Cortex of kidney (tissue), 1 donor: ENCODE results near the gene GPR160.
"Not testable (repeated sequence)": the region's sequence is repeated elsewhere in the genome, so short reads cannot be mapped to it uniquely, and the experiment has no call there.

Experiments used
- DNase-seq: peaks from one replicate; lab custom pipeline; 2025; lab: John Stamatoyannopoulos, UW

Gene GPR160

GRCh38 chr3:170037463-170038433 lies at the start of gene GPR160:
TSS of gene GPR160 (plus strand) at chr3:170037995. CDS start at chr3:170083973, 45,978 bp downstream.
- DNase-seq: no peak

DNA sequence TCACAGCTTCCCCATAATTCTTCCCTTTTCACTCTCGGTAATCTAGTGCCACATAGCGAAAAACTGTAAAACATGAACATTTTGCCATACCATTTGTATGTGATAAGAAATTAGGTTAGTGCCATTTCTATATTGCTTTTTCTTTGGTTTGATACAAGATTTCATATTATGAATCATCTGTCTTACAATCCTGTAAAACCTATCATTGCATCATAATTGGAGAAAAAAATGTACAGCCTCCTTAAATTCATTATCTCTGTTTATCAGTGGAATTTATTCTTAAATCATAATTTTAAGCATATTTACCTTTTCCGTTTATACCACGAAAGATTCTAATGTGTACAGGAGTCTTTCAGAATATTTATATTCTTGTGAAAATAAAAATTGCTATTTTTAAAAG lies 47.4 kb upstream of the GPR160 start:
- no peak for DNase-seq

DNA sequence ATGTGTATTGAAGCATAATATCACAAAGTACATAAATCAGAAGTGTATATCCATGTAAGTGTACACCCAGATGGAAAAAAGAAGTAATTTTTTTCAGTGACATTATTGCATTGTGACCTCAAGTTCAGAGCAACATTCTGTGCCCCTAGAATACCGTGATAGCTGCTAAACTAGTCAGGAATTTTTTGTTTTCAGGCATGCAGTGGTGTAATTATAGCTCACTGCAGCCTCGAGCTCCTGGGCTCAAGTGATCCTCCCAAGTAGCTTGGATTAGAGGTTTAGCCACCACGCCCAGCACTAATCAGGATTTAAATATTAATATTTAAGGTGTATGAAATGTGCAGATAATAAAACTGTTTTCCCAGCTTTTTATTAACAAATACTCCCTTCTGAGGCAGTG lies 45.6 kb upstream of the GPR160 start:
- no peak for DNase-seq

DNA sequence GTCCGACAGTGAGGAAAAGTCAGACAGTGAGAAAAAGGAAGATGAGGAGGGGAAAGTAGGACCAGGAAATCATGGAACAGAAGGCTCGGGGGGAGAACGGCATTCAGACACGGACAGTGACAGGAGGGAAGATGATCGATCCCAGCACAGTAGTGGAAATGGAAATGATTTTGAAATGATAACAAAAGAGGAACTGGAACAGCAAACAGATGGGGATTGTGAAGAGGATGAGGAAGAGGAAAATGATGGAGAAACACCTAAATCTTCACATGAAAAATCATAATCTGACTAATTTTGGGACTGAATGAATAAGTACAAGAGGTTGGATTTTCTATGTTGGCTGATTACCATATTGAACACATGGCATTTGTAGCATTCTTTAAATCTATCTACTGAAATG lies 45.0 kb upstream of the GPR160 start:
- DNase-seq: no peak

DNA sequence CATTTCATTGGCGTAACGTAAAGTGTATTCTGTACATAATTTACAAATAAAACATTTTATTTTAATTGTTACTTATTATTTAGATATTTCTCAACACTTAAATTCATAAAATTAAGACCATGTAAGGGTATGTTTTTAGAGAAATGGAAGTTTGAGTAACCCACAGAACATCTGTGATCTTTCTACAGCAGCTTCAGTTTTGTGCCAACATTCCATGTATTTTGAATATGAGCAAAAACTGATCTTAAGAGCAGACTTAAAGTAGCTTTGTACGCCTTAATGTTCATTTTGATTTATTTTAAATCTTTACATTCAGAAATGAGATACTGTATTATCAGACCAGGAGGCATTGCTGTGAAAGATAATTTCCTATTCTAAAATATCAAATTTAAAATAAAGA lies 44.0 kb upstream of the GPR160 start:
- no peak for DNase-seq

GRCh38 chr3:169996063-169996462 lies 41.7 kb upstream of the GPR160 start:
- DNase-seq: no peak

GRCh38 chr3:169998668-169999131 lies 39.1 kb upstream of the GPR160 start:
- DNase-seq: no peak

DNA sequence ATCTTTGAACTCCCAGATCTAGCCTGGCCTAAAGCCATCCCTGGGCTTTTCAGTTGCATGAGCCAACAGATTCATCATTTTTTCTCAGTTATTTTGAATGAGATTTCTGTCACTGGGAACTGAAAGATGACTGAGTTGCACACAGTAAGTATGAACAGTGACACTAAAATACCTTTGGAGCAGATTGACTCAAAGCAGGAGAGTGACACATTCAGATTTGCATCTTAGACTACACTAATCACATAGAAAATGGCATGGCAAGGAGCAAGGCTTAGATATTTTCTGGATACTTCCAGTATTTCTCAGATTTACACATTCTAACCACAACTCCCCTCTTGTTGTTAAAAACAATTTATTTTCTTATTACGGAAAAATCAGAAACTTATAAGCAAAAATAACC lies 38.4 kb upstream of the GPR160 start:
- DNase-seq: no peak

- no peak for DNase-seq
Observed at GRCh38 chr3:170000051-170000450, 37.7 kb upstream of the GPR160 start.

GRCh38 chr3:170002231-170002630 lies 35.6 kb upstream of the GPR160 start:
- no peak for DNase-seq

DNA sequence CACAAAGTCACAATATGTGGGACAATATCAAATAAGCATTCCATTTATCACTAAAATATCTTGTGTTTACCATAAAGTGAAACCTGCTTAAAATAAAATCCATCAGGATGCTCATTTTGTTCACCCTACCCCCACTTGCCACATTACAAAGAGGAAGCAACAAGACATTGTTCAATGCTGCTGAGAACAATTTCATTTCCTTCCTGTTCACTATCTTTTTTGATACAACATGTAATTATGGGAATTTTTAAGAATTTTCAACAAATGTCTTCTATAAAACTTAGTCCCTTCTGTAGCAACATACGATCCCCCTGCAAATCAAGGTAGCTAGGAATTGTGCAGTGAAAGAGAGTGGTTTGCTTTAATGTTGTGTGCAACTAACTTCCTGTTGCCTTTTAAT lies 34.9 kb upstream of the GPR160 start:
- DNase-seq: no peak

- DNase-seq: no peak
Observed at GRCh38 chr3:170003881-170004356, 33.9 kb upstream of the GPR160 start.

- DNase-seq: no peak
Observed at GRCh38 chr3:170007031-170007663, 30.6 kb upstream of the GPR160 start.

- DNase-seq: no peak
Observed at GRCh38 chr3:170010498-170010897, 27.3 kb upstream of the GPR160 start.

GRCh38 chr3:170012683-170013400 lies 25.0 kb upstream of the GPR160 start:
- no peak for DNase-seq

- DNase-seq: no peak
Observed at GRCh38 chr3:170016057-170016456, 21.7 kb upstream of the GPR160 start.

- DNase-seq: not testable (repeated sequence)
Observed at GRCh38 chr3:170019306-170019705, 18.5 kb upstream of the GPR160 start.

DNA sequence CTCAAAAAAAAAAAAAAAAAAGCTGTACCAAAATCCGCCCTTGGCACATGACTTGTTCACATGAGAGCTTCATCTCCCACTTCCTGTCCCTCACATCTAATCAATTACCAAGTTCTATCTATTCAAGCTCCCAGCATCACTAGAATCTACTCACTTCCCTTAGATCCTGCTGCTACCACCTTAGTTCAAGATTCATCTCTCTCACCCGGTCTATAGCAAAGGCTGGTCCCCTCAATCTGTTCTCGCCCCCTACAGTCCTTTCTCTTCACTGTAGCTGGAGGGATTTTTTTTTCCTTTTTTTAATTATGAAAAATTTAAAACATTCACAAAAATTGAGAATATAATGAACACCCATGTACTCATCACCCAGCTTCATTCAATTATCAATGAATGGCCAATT lies 16.7 kb upstream of the GPR160 start:
- DNase-seq: no peak

DNA sequence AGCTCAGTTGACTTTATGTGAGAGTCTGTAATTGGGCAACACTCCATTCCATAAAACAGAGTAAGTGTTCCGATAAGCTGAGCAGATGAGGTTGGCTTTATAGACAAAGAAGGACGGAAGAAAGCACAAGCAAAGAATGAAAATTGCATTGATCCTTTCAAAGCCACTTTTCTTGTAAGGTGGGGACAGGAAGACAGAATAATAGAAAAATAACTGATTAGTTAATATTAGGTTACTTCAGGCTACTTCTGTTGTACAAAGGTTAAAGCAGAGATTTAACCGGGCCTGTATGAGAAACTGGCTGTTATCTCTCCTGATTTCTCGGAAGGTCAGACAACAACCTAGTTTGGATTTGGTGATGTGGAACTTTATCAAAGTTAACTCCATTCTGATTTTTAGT lies 15.5 kb upstream of the GPR160 start:
- DNase-seq: no peak

- no peak for DNase-seq
Observed at GRCh38 chr3:170023165-170023564, 14.6 kb upstream of the GPR160 start.

GRCh38 chr3:170024581-170024980 lies 13.2 kb upstream of the GPR160 start:
- no peak for DNase-seq
